IMR-90 (cell line): ENCODE results near the gene PGGHG. TPM values are rescaled to one million over a fixed set of nuclear protein-coding genes. Genes with fewer than 3 reads are reported as not detected.

Source experiments
- ATAC-seq: fragments of 200-7000 bp; cut with Tn5 transposase; 2 replicates; pipeline ENCODE4 v1.9.1; 2020; ENCODE audit warnings: low read depth, mild to moderate bottlenecking, moderate library complexity
- BruUV-seq: library from RNA; stranded (reverse); fragments of 400-500 nt; replicated peaks from 2 replicates; lab custom pipeline; 2021; lab: Mats Ljungman, UMichigan
- CTCF ChIA-PET: fragments of 300-600 bp; formaldehyde crosslinking; extraction: SDS; loops from one replicate; lab custom pipeline; 2021; ENCODE audit warnings: antibody characterized with exemption; lab: Yijun Ruan, JAX
- POLR2A ChIA-PET: fragments of 300-600 bp; sonication (Branson Sonifier 250); formaldehyde crosslinking; loops from one replicate; lab custom pipeline; 2022; ENCODE audit warnings: antibody characterized with exemption; ENCODE audit not compliant: unreplicated experiment; lab: Charles Lee
- DNase-seq: peaks from one replicate; pipeline ENCODE4 v3.0.0; 2013
- H2AFZ ChIP-seq: replicated peaks from 2 replicates; pipeline ENCODE3; 2013; ENCODE audit warnings: low read length, mild to moderate bottlenecking; ENCODE audit not compliant: poor library complexity
- H2AK5ac ChIP-seq: 2 replicates; pipeline ENCODE4 v1.6.1; 2013; ENCODE audit warnings: low read depth, low read length, inconsistent platforms
- H2AK9ac ChIP-seq: replicated peaks from 2 replicates; pipeline ENCODE3; 2013; ENCODE audit warnings: mild to moderate bottlenecking, low read depth, low read length, moderate library complexity; ENCODE audit not compliant: poor library complexity
- H2BK120ac ChIP-seq: 2 replicates; pipeline ENCODE4 v1.6.1; 2013; ENCODE audit warnings: low read depth, low read length, inconsistent platforms
- H2BK15ac ChIP-seq: 3 replicates; pipeline ENCODE4 v1.6.1; 2013; ENCODE audit warnings: low read depth, low read length, inconsistent platforms
- H2BK20ac ChIP-seq: 2 replicates; pipeline ENCODE4 v1.6.1; 2013; ENCODE audit warnings: low read depth, mild to moderate bottlenecking, inconsistent platforms, low read length, moderate library complexity
- H2BK5ac ChIP-seq: 2 replicates; pipeline ENCODE4 v1.6.1; 2013; ENCODE audit warnings: mild to moderate bottlenecking, low read depth, low read length, inconsistent platforms; ENCODE audit not compliant: poor library complexity, severe bottlenecking
- H3K14ac ChIP-seq: replicated peaks from 2 replicates; pipeline ENCODE4 v1.6.1; 2013; ENCODE audit warnings: low read depth, low read length, inconsistent platforms
- H3K18ac ChIP-seq: 2 replicates; pipeline ENCODE4 v1.6.1; 2013; ENCODE audit warnings: low read depth, low read length, control low read depth
- H3K23ac ChIP-seq: 2 replicates; pipeline ENCODE4 v1.6.1; 2013; ENCODE audit warnings: low read depth, low read length, inconsistent platforms
- H3K27ac ChIP-seq: 2 replicates; pipeline ENCODE4 v1.5.1; 2013; ENCODE audit warnings: mild to moderate bottlenecking, control low read depth, low read length; ENCODE audit not compliant: insufficient read depth
- H3K27me3 ChIP-seq: 2 replicates; pipeline ENCODE4 v1.6.1; 2013; ENCODE audit warnings: low read length; ENCODE audit not compliant: control insufficient read depth, insufficient read depth
- H3K36me3 ChIP-seq: 2 replicates; pipeline ENCODE4 v1.6.1; 2013; ENCODE audit warnings: low read length, mixed read lengths; ENCODE audit not compliant: control insufficient read depth, insufficient read depth
- H3K4ac ChIP-seq: 2 replicates; pipeline ENCODE4 v1.6.1; 2013; ENCODE audit warnings: low read depth, low read length, inconsistent platforms
- H3K4me1 ChIP-seq: 2 replicates; pipeline ENCODE4 v1.6.1; 2013; ENCODE audit warnings: low read length, mixed read lengths; ENCODE audit not compliant: control insufficient read depth, insufficient read depth
- H3K4me2 ChIP-seq: 2 replicates; pipeline ENCODE4 v1.6.1; 2013; ENCODE audit warnings: low read depth, mild to moderate bottlenecking, control low read depth, low read length, moderate library complexity
- H3K4me3 ChIP-seq: 2 replicates; pipeline ENCODE4 v1.5.1; 2013; ENCODE audit warnings: low read depth, mild to moderate bottlenecking, control low read depth, low read length, moderate library complexity; ENCODE audit not compliant: insufficient read depth
- H3K56ac ChIP-seq: 2 replicates; pipeline ENCODE4 v1.6.1; 2013; ENCODE audit warnings: low read length, inconsistent platforms; ENCODE audit not compliant: insufficient read depth; ENCODE audit errors: extremely low read depth
- H3K79me1 ChIP-seq, 2 experiments: 2 replicates each; pipeline ENCODE4 v1.6.1; 2013; ENCODE audit warnings: low read length in 2 of 2, inconsistent platforms in 1 of 2, low read depth in 1 of 2
- H3K9ac ChIP-seq: 2 replicates; pipeline ENCODE4 v1.6.1; 2013; ENCODE audit warnings: low read depth, low read length, control low read depth
- H3K9me1 ChIP-seq: 2 replicates; pipeline ENCODE4 v1.6.1; 2013; ENCODE audit warnings: low read length, inconsistent platforms; ENCODE audit not compliant: insufficient read depth
- H3K9me3 ChIP-seq: 2 replicates; pipeline ENCODE4 v1.6.1; 2013; ENCODE audit warnings: low read length; ENCODE audit not compliant: control insufficient read depth, insufficient read depth
- H4K20me1 ChIP-seq: 2 replicates; pipeline ENCODE4 v1.6.1; 2013; ENCODE audit warnings: low read length, inconsistent platforms; ENCODE audit not compliant: insufficient read depth
- H4K5ac ChIP-seq: 2 replicates; pipeline ENCODE4 v1.6.1; 2013; ENCODE audit warnings: mild to moderate bottlenecking, low read depth, low read length, control low read depth
- H4K8ac ChIP-seq, 2 experiments: 2 replicates each; pipeline ENCODE4 v1.6.1; 2013; ENCODE audit warnings: low read depth in 2 of 2, low read length in 2 of 2, control low read depth in 1 of 2, inconsistent platforms in 1 of 2
- H4K91ac ChIP-seq: 2 replicates; pipeline ENCODE4 v1.6.1; 2013; ENCODE audit warnings: low read depth, low read length, inconsistent platforms; ENCODE audit not compliant: insufficient read depth
- NFE2L2 ChIP-seq: fragments of 150-350 bp; IDR thresholded peaks from 2 replicates; pipeline ENCODE4 v1.6.1; 2016; ENCODE audit warnings: low read depth, mild to moderate bottlenecking, low read length
- WGBS, 2 experiments: methylation state at CpG; one replicate each; pipeline versions ENCODE4 v1.1.5 to v1.1.7; 2013; ENCODE audit warnings: missing lambda C conversion rate in 2 of 2; ENCODE audit not compliant: insufficient read length in 1 of 2; ENCODE audit errors: extremely low coverage in 2 of 2; 5-methylcytosine and 5-hydroxymethylcytosine counted together
- dilution Hi-C: fragments of 300-500 bp; cut with HindIII; formaldehyde crosslinking; loops from one replicate; pipeline ENCODE4 v1.14.3; 2018; ENCODE audit warnings: low sequenced_read_pairs; ENCODE audit not compliant: unreplicated experiment
- in situ Hi-C: fragments of 300-500 bp; cut with MboI; formaldehyde crosslinking; loops from 3 replicates; pipeline ENCODE4 v1.14.3; 2019; ENCODE audit warnings: low sequenced_read_pairs, inconsistent platforms, mixed read lengths
- intact Hi-C: fragments of 100-400 bp; cut with micrococcal nuclease; formaldehyde crosslinking; loops from 2 replicates; pipeline ENCODE4 v1.10.0; 2022
- polyA plus RNA-seq, 3 experiments: library from polyadenylated mRNA; depleted of rRNA; stranded (reverse); fragments of >200 nt; gene quantifications; 2 replicates each; pipeline ENCODE4 v1.2.3, GENCODE V29; 2012; ENCODE audit warnings: low replicate concordance in 1 of 3
- total RNA-seq: library from RNA; depleted of rRNA; stranded (reverse); fragments of >200 nt; gene quantifications from 2 replicates; pipeline ENCODE4 v1.2.3, GENCODE V29; 2012

Gene PGGHG
- total and polyA plus RNA-seq, 2 of the 4 experiments (the other 2 are of a cell fraction) = 1.8 to 17.0 TPM

GRCh38 chr11:283405-284104 is 5.4 kb upstream of the PGGHG start:
- ChIA-PET CTCF (no interaction called here), POLR2A (no interaction called here)
- intact Hi-C loops = no loop called here
- no peak overlapping the region for H3K56ac ChIP-seq
- H3K27me3 ChIP-seq = peaks cover 66% of the 10 kb centered on the region
- H2AK5ac ChIP-seq = no peak overlapping the region
- no peak overlapping the region for H4K8ac ChIP-seq
- H2AK9ac ChIP-seq = no peak overlapping the region
- no peak for DNase-seq
- no peak overlapping the region for H2BK20ac ChIP-seq
- no peaks in the 10 kb centered on the region for H3K36me3 ChIP-seq
- no peak overlapping the region for H2BK15ac ChIP-seq
- no peak for ATAC-seq
- H4K5ac ChIP-seq = no peak overlapping the region
- no peak for TF ChIP-seq NFE2L2
- H3K9me1 ChIP-seq = no peaks in the 10 kb centered on the region
- peaks cover 2% of the 10 kb centered on the region; the same call in 1 of the 2 replicates for H3K4me1 ChIP-seq
- no peak overlapping the region for H3K4ac ChIP-seq
- H3K4me3 ChIP-seq = no peak overlapping the region
- no peak overlapping the region for H2BK5ac ChIP-seq
- no peak overlapping the region for H3K4me2 ChIP-seq
- H2AFZ ChIP-seq = no peak overlapping the region
- 100% methylated on average over 3 of the region's 23 CpGs; no CpG with 5 or more reads in 1 of the 2 experiments for WGBS, 2 experiments
- in situ Hi-C loops = loop anchor here (10.0 kb wide), 1 partner anchor 59 kb away; no protein-coding TSS in a partner anchor
- H2BK120ac ChIP-seq = no peak overlapping the region
- dilution Hi-C loops = no loop called here
- no TSS peak for BruUV-seq
- no peak overlapping the region for H3K27ac ChIP-seq
- no peaks in the 10 kb centered on the region for H4K20me1 ChIP-seq
- no peak overlapping the region for H3K18ac ChIP-seq
- H3K79me1 ChIP-seq = no peaks in the 10 kb centered on the region
- no peak overlapping the region for H3K14ac ChIP-seq
- H3K9me3 ChIP-seq = no peaks in the 10 kb centered on the region
- H3K9ac ChIP-seq = no peak overlapping the region
- no peak overlapping the region for H3K23ac ChIP-seq
- H4K91ac ChIP-seq = no peak overlapping the region
